HL-60 (cell line): Measurements from ENCODE around the gene MAML1. TPM values are rescaled to one million over a fixed set of nuclear protein-coding genes. Genes with fewer than 3 reads are reported as not detected.

Source experiments
- DNase-seq, 2 experiments: peaks; one replicate each; pipeline ENCODE4 v3.0.0-alpha.2; 2010 to 2020; ENCODE audit warnings: low read depth in 1 of 2, low spot score in 1 of 2
- H3K27ac ChIP-seq: fragments of 250-450 bp; sonication (Bioruptor Pico); replicated peaks from 2 replicates; pipeline ENCODE4 v1.5.1; 2020; ENCODE audit warnings: mild to moderate bottlenecking, moderate library complexity
- H3K27me3 ChIP-seq: fragments of 250-450 bp; sonication (Bioruptor Pico); 2 replicates; pipeline ENCODE4 v1.5.1; 2021; ENCODE audit warnings: mild to moderate bottlenecking, moderate library complexity; ENCODE audit not compliant: insufficient read depth, poor library complexity, severe bottlenecking
- H3K4me3 ChIP-seq: replicated peaks from 2 replicates; pipeline ENCODE4 v1.5.1; 2011; ENCODE audit warnings: mild to moderate bottlenecking, control low read depth, low read length; ENCODE audit not compliant: insufficient read depth
- CTCF ChIP-seq: IDR thresholded peaks from one replicate; pipeline ENCODE4 v1.5.1; 2011; ENCODE audit warnings: low read length, control low read depth, inconsistent platforms; ENCODE audit not compliant: insufficient read depth
- GABPA ChIP-seq: IDR thresholded peaks from 2 replicates; pipeline ENCODE4 v1.6.1; 2012; ENCODE audit warnings: low read depth
- POLR2AphosphoS5 ChIP-seq: IDR thresholded peaks from 2 replicates; pipeline ENCODE4 v1.6.1; 2012; ENCODE audit warnings: low read depth
- REST ChIP-seq: IDR thresholded peaks from 2 replicates; pipeline ENCODE4 v1.6.1; 2012; ENCODE audit warnings: low read depth; ENCODE audit not compliant: insufficient replicate concordance
- SPI1 ChIP-seq: IDR thresholded peaks from 2 replicates; pipeline ENCODE4 v1.6.1; 2012; ENCODE audit warnings: low read depth, mild to moderate bottlenecking, borderline replicate concordance
- microRNA-seq: library from miRNA; unstranded; fragments of <30 nt; microRNA quantifications from one replicate; pipeline ENCODE4, GENCODE V29; 2018

MAML1 gene

GRCh38 chr5:179825655-179826182 is 93.1 kb downstream of the MAML1 start:
- no peak for TF ChIP-seq GABPA
- no peak for TF ChIP-seq CTCF
- TF ChIP-seq REST: no peak
- no peak for TF ChIP-seq SPI1
- no peak for TF ChIP-seq POLR2AphosphoS5
- DNase-seq: no peak
- Histone ChIP-seq H3K27me3 (no peaks in the 10 kb centered on the region), H3K27ac (no peak overlapping the region), H3K4me3 (no peak overlapping the region)

Small RNAs within 50 kb of the gene (microRNA-seq; reads per million reads assigned to microRNA genes)
- not detected for gene MIR1229
